Measurements from ENCODE around the gene PCMTD2.

PCMTD2 gene

DNA sequence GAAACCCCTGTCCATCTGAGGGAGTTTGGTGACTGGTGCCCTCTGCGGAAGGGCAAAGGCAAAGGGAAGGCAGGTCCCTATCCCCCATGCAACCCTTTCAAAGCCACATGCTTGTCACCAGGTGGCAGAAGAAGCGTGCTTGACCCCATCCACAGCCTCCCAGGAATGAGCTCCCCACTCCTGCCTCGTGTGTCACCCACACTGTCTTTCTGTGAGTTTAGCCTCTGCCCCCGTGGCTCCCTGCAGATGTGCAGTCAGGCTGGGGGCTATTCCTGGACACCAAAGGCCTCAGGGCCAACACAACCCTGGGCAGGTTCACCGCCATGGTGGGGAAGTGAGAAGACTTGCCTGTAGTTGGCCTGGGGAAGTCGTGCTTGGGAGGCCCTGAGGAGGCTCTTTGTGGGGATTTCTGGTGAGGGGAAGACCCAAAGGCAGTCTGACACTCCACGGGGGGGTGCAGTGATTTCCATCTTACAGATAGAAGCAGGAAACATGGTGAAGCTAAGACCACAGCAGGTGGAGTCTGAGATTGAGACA, 16.6 kb upstream of the PCMTD2 start:
- DNase-seq (ENCODE audit: low read depth), result no peak

DNA sequence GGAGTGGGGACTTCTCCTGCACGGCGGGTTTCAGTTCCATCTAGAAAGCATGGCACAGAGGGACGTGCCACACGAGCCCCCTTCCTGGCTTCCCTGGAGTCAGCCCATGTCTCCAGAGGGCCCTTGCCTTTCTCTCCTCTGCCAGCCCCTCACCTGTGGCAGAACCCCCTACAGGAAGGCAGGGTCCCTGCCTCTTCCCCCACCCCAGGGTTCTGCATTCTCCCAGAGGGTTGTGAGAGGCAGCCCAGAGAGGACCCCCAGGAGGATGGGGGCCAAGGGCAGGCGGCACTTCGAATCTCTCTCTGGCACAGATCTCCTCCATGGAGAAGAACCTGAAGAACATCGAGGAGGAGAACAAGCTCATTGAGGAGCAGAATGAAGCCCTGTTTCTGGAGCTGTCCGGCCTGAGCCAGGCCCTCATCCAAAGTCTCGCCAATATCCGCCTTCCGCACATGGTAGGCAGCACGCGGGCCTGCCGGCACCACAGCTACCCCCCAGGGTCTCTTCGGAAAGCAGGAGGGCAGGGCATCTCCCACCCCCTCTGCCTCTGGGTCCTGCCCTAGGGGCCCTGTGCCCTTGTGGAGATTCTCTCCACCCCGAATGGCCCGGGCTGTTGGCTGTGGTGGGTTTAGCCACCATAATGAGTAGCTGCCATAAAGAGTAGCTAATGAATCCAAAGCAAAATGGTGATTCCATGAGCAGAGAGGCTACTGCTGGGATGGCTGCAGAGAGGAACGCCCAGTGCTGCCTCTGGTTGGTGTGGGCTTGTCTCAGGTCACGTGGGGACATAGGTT, 15.9 kb upstream of the PCMTD2 start:
- DNase-seq (ENCODE audit: low read depth), result no peak

DNA sequence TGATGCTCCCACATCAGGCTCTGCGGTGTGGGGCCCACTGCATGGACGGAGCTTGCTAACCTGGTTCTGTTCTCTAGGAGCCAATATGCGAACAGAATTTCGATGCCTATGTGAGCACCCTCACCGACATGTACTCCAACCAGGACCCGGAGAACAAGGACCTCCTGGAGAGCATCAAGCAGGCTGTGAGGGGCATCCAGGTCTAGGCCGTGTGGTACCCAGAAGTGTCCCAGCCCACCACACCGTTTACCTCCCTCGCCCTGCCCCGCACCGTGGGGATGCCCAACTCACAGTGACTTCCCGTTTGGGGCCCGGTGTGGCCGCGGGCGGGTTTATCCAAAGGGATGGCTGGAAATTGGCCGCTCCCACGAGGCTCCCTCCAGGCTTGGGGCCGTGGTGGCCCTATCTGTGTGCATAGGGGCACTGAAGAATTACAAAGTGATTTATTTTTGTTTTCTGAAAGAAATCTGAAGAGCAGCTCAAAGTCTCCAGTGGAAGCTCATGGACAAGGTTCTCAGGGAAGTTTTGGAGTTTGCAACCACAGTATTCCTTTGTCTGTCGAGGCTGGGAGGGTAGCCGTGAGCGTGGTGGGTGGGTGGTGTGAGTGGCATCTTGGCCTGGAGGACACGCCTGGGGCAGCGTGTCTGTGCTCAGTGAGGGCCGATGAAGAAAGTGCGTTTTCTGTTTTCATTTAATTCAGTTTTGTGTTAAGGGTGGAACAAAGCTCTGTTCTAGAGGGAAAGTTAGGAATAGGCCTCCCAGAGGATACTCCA, 15.1 kb upstream of the PCMTD2 start:
- DNase-seq (ENCODE audit: low read depth), result no peak

DNA sequence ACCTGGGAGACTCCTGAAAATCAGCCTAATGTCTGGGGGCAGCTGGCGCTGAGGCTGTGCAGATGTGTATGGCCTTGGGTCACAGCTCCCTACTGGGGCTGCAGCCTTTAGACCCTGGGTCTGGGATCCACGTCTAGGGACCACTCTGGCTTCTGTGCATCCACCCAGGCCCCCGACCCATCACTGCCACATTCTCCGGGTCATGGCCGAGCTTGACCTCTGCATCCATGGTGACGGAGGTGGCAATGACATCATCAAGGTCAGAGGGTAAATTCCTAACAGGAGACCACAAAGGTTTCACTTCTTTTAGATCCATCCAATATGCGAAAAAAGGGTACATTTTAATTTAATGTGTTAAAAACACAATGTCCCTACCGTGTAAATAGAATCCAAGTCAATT, 14.5 kb upstream of the PCMTD2 start:
- DNase-seq (ENCODE audit: low read depth), result no peak

DNA sequence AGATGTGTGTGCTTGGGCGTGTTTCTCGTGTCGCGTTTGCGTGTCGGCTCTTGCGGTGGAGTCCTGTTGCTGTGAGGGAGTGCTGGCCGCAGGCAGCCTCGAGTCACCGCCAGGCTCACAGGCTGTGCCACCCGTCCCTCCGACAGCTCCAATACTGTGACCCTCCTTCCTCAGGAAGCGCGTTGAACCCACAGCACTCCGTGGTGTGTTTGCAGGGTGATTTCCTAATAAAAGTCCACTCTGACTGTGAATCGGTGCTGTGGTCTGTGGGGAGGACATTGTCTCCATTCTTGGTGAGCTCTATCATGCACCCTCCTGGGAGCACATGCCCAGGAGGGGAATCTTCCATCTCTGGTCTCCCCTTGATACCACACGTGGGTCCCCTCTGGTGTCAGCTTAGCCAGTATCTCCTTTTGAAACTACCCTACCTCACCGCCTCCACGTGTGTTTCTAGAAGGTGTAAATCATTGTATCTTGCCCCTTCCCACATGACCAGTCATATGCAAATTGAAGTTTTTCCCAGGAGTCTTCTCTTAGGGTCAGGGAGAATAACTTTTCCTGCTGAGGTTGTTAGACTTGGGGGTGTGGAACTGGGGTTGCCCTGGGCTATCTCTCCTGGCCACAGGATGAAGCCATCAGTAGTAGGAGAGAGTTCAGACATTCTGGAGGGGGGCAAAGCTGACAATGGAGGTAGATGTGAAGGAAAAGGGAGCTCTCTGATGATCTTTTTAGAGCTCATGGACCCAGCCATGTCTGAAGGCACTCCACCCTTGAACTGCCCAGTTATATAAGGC, 13.3 kb upstream of the PCMTD2 start:
- no peak for DNase-seq (ENCODE audit: low read depth)

DNA sequence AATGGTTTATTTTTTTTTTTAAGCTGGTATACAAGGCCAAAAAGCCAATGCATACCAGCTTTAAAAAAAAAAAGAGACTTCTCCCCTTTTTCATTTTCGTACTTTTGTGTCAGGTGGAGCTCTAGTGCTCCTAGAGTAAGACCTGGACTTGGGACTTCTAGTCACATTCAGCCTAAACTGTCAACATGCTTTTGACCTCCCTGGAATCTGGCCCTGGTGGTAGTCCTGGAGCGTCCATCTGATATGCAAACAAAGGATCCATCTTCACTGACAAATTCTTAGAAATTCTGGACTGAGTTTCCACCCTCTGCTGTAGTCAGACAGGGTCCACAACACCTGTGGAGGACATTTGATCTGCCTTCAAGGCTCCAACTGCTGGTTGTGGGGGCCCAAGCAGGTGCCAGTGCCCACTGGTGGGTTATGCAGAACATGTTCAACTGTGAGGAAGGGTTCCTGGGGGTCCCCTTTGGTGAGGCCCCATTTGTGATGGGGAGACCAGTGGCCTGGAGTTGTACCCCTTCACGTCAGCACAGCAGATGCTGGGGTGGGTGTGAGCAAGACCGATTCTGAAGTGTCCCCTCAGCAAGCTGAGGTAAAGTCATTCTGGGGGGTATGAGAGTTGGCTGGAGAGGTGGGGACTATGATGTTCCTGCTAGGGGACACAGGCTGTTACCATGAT, 12.6 kb upstream of the PCMTD2 start:
- no peak for DNase-seq (ENCODE audit: low read depth)

DNA sequence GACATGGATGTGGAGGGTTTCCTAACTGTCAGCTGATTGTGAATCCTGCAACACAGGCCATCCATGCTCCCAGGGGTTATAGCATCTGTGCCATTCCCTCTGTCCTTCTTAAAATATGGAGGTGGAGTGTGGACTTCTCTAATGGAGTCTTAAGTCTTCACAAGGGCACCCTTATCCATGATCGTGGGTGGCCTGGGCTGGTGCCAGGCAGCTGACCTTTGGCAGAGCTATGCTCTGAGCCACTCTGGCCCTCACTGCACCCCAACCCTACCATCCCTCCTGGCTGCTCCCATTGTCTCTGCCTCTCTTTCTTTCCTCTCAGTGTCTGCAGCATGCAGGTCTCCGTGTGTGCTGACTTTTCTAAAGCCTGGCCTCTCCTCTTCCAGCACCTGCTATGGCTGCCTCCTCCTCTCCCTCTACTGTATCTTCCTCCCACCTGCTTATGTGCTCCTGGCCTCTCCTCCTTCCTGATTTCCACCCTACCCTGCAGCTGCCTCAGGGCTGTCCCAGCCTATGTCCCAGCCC, 11.2 kb upstream of the PCMTD2 start:
- DNase-seq (ENCODE audit: low read depth), result no peak

DNA sequence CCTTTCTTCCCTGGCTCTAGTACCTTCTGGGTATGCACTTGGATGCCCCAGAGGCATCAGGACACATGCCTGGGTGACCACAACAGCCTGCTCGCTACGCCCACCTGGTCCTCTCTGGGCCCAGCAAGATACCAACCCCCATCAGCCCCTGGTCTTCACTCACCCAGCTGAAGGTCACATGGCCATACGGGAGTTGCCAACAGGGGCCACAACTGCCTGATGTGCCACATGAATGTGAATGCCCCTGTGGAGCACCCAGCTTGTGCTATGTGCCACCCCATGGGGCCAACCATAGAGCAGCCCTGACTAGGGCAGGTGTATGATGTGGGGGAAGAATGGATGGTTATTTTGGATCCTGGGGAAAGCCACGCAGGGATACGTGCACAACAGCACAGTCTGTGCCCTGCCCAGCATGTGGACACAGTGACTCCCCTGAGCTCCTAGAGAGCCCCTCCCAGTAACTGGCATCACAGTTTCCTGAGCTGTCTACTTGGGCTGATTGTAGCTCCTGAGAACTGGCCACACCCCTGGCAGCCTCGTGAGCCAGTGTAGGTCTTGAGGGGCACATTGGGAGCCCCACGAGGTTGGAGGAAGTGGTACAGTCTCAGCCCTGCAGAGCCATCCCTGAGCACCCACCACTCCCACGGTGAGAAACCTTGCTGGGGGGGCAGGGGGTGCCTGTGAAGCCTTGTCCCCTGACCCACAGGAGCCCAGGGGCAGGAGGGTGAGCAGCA, 10.5 kb upstream of the PCMTD2 start:
- DNase-seq (ENCODE audit: low read depth), result no peak

DNA sequence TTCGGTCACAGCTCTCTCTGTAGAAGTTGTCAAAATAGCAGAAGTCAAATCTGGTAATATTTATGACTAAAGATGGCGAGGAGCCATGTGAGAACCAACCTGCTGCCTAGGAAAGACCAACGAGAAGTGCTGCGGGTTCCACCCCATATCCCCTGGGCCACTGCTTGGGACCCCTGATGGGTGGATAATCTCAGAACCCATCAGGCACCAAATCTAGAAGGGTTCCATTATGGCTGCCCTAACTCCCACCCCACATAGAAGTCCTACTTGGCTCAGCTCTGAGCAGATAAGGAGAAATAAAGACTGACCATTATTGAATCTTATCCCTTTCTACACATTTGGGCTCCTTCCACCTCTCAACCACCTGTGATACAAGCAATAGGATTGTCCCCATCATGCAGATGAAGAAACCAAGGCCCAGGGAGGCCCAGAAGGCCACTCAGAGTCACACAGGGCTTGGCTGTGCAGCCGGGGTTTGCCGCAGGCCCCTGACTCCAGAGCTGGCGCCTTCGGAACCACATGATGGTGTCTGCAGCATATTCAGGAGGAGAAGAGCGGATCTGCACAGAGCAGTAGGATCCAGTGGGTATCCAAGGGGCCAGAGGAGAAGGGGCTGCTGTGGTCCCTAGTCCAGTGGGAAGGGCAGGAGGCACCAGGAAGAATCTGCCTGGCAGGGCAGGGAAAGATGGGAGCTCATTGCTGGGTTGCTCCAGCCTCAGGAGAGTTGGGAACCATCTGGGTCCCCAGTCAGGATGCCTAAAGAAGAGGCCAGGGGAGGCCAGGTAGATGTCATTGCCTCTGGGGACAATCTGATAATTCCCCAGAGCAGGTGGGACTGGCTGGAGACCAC, 9.6 kb upstream of the PCMTD2 start:
- no peak for DNase-seq (ENCODE audit: low read depth)

DNA sequence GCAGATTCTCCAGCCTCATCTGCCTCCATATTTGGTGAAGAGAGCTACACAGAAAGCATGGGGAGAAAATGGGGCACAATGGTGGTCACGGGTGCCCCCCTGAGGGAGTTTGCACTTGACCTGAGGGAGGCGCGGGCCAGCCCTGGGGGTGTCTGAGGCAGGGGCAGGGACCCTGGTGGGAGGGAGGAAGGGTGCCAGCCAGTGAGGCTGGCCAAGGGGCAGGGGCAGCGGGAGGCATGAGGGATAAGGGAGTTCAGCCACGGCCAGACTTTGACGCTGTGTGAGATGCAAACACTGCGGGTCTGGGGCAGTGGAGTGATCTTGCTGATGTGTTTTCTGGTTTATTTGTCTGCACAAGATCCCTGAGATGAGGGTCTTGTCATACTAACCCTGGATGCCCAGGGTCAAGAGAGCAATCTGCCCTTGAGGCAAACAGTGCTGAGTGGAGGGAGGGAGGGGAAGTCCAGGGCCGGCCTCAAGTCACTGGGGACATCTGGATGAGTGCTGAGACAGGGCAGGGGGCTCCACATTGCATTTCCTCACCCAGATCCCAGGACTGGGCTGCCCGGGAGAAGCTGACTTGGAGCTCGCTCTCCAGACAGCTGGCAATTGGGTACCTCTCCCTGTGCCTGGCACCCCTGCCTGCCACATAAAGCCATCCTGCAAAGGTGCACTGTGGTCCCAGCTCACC, 8.8 kb upstream of the PCMTD2 start:
- no peak for DNase-seq (ENCODE audit: low read depth)

DNA sequence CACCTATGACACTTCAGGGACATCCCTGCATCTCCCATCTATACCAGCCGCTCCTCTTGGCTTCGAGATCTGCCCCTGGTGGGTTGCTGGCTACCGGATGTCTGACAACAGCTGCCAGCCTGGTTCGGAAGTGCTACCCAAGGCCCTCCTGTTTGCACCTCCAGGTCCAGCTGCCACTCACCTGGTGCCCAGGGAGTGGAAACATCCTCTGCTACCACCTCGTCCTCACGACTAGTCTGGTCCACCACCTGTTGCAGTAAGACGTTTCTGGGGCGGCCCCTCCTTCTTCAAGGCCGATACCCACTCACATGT, 8.3 kb upstream of the PCMTD2 start:
- no peak for DNase-seq (ENCODE audit: low read depth)

DNA sequence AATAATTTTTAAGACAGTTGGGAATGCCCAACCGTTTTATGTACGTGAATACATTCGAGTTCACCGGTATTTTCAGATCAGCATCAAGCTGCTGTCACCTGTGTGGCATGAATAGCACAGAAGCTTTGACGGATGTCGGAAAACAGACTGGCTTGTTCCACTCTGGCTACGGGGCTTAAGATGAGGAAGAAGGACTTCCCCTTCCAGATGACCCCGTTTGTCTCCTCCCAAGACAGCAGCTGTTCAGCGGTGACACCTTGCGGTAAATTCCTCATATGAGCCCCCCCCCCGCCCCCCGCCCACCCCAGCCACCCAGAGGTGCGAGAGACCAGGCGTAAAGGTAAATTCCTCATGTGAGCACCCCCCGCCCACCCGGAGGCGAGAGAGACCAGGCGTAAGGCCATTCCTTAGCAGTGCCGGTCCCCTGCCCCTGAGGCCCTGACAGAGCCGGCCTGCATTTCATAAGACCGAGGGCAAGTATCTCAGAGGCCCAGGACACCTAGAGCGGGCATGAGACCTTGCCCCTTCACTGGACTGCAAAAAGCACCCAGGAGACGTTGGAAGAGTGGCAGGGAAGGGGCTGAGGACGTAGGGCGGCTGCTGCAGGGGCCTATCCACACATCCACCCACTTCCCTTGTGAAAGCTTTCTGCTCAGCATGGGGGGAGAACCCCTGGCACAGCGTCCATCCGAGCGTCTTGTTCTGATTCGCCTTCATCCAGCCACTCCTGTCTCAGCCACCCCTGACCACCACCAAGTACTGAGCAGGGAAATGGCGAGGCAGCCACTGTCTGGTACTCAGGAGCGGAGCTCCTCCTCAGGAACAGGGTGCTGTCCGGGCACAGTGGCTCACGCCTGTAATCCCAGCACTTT, 7.3 kb upstream of the PCMTD2 start:
- no peak for DNase-seq (ENCODE audit: low read depth)

DNA sequence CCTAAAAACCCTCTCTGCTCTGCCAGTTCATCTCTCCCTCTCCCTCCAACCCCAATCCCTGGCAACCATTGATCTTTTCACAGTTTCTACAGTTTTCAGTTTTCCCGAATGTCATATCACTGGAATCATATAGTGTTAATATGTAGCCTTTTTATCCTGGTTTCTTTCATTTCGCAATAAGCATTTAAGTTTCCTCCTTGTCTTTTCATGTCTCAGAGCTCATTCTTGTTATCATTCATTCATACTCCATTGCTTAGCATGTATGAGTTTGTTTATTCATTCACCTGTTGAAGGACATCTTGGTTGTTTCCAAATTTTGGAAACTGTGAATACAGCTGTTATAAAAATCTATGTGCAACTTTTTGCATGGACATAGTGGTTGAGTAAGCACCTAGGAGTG, 5.5 kb upstream of the PCMTD2 start:
- DNase-seq (ENCODE audit: low read depth), result no peak

DNA sequence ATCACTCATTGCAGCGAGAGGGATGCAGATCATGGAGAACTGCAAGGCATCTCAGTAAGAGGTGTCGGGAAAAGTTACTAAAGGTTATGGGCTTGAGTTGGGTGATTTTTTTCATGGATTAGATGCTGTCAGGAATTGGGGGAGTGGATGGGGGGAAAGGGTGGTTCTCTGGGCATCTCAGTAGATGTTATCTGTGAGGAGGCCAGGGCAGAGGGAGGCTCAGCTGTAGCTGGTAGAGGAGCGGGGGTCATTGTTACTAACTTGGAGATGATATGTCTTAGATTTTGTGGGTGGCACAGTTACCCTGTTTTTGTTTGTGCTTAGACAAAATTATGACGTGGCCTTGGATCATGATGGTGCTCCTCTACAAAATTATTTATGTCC, 2.6 kb upstream of the PCMTD2 start:
- DNase-seq (ENCODE audit: low read depth), result no peak

DNA sequence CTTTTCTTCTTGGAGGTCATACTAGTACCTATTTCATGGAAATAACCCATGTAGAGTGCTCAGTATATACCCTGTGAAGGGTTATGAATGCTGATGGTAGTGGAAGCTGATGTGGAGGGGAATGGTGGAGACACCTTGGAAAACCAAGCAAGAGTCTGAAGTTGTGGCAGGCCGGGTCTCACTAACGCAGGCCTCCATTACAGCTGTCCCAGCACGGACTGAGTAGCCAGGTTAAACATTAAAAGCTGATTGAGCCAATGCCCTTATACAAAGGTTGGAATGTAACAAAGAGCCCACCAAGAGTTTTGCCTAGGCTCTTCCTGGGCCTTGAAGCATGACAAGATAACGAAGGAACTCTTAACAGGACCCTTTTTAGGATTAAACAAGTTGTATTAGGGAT, 2.1 kb upstream of the PCMTD2 start:
- DNase-seq (ENCODE audit: low read depth), result no peak

DNA sequence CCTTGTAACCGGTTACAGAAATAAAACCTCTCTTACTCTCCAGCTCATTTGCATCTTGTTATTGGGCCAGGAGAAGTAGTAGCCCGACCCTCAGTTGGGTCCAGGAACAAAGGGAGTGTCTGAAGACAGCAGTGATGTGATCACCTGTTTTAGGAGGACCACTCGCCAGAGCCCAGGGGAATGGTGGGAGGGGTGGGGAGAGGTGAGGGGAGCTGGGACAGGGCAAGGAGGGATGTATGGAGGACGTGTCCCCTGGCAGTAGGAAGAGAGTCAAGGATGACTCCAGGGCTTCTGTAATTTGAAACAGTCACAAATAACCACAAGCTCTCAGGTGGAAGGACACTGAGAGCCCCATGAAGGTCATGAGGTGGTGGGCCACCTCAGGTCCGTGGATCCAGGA, 1.4 kb upstream of the PCMTD2 start:
- no peak for DNase-seq (ENCODE audit: low read depth)

DNA sequence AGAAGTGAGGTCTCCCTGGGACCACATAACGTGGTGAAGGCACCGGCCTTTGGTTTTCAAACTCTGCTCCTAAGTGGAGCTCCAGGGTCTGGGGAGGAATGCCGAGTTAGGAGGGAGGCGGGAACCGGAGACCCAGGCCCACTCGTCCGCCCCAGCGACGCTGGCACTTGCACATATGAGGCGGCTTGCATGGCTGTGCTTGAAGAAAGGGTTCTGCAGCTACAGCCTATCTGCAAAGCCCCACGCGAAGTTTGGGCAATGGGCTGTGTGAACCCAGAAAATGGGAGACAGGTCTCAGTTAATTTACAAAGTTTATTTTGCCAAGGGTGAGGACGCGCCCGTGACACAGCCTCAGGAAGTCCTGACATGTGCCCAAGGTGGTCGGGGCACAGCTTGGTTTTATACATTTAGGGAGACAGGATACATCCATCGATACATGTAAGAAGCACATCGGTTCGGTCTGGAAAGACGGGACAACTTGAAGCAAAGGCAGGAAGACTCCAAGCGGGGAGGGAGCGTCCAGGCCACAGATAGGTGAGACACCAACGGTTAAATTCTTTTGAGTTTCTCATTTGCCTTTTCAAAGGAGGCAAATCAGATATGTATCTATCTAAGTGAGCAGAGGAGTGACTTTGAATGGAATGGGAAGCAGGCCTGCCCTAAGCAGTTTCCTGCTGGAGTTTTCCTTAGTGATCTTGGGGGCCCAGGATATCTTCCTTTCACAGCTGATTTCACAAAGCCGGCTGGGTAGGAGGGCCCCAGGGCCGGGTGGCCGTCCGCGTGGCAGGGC, 782 bp upstream of the PCMTD2 start:
- DNase-seq (ENCODE audit: low read depth), result no peak

Measured in activated gamma-delta T cell treated with anti-CD3 and anti-CD28 coated beads, Interleukin-2, amount 50 U/mL, for 16 hours (primary cell).